ENCODE measurements around the gene ADRB2. TPM values are rescaled to one million over a fixed set of nuclear protein-coding genes. Genes with fewer than 3 reads are reported as not detected.

The ADRB2 gene
- total RNA-seq, 1 experiment from 2014 or later, result not detected

DNA sequence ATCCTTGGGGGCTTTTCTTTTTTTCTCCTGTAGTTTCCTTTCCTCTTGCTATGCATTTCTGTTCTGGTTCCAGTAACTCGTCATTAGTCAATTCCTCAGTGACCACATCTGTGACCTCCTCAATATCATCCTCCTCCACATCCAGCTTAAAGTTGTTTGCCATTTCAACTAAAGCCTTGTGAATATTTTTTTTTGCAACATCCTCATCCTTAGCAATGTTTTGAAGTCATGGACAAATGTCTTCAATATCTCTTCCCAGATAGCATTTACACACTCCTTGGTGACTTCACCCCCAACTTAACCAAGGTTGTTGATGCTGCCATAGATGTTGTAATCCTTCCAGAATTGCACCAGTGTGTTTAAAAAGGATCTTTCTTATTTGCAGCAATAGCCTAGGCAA, 14.7 kb upstream of the ADRB2 start:
- Mint-ChIP-seq H3K4me3 (ENCODE audit: unreplicated experiment) (no peak overlapping the region), H3K4me1 (ENCODE audit: low read depth, unreplicated experiment) (peaks cover 5% of the 10 kb centered on the region), H3K27me3 (ENCODE audit: insufficient read depth, unreplicated experiment) (peaks cover 27% of the 10 kb centered on the region), H3K27ac (ENCODE audit: unreplicated experiment) (no peak overlapping the region), H3K9me3 (ENCODE audit: unreplicated experiment) (no peaks in the 10 kb centered on the region), H3K36me3 (ENCODE audit: insufficient read depth, unreplicated experiment) (no peaks in the 10 kb centered on the region)
- H3K4me1 ChIP-seq, result peaks cover 7% of the 10 kb centered on the region
- H3K4me3 ChIP-seq (ENCODE audit: low read depth, low read length), result no peak overlapping the region
- H3K9me3 ChIP-seq, result no peaks in the 10 kb centered on the region
- peaks cover 3% of the 10 kb centered on the region; the same call in 1 of the 2 replicates for H3K27me3 ChIP-seq (replicated peaks; ENCODE audit: control insufficient read depth, insufficient read depth, low read length)
- intact Hi-C loops (cut with micrococcal nuclease; ENCODE audit: unreplicated experiment), result no loop called here
- BruUV-seq (replicated peaks), result no TSS peak
- ChIA-PET CTCF (no interaction called here), POLR2A (no interaction called here)
- no peak for DNase-seq
- TF ChIP-seq, protein P1, sequence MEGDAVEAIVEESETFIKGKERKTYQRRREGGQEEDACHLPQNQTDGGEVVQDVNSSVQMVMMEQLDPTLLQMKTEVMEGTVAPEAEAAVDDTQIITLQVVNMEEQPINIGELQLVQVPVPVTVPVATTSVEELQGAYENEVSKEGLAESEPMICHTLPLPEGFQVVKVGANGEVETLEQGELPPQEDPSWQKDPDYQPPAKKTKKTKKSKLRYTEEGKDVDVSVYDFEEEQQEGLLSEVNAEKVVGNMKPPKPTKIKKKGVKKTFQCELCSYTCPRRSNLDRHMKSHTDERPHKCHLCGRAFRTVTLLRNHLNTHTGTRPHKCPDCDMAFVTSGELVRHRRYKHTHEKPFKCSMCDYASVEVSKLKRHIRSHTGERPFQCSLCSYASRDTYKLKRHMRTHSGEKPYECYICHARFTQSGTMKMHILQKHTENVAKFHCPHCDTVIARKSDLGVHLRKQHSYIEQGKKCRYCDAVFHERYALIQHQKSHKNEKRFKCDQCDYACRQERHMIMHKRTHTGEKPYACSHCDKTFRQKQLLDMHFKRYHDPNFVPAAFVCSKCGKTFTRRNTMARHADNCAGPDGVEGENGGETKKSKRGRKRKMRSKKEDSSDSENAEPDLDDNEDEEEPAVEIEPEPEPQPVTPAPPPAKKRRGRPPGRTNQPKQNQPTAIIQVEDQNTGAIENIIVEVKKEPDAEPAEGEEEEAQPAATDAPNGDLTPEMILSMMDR (IDR thresholded peaks at IDR 0.05; ENCODE audit: insufficient read depth in 1 of 2, low read depth in 1 of 2, low read length in 1 of 2, severe bottlenecking in 1 of 2, unreplicated experiment in 1 of 2), result no peak
- H3K36me3 ChIP-seq (ENCODE audit: control insufficient read depth, insufficient read depth, low read length), result no peaks in the 10 kb centered on the region

DNA sequence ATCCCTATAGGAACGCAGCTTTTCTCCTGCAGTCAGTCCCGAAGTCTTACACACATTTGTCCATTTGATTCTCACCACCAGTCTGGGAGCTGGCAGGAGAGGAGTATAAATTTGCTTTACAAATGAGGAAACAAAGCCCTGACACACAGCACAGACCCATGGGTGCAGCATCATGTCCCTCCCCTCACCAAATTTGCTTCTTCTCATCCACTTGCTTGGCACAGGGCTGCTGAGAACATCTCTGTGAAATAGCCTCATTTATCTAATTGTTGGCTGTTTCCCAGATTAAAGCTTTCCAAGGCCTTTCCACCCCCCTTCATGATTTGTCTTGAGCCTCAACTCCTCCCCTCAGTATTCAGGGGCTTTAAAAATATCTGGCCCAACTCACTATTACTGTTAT, 11.3 kb upstream of the ADRB2 start:
- Mint-ChIP-seq H3K36me3 (ENCODE audit: insufficient read depth, unreplicated experiment) (no peaks in the 10 kb centered on the region), H3K9me3 (ENCODE audit: unreplicated experiment) (no peaks in the 10 kb centered on the region), H3K27ac (ENCODE audit: unreplicated experiment) (no peak overlapping the region), H3K4me3 (ENCODE audit: unreplicated experiment) (no peak overlapping the region), H3K27me3 (ENCODE audit: insufficient read depth, unreplicated experiment) (peaks cover 29% of the 10 kb centered on the region), H3K4me1 (ENCODE audit: low read depth, unreplicated experiment) (no peaks in the 10 kb centered on the region)
- no peaks in the 10 kb centered on the region for H3K4me1 ChIP-seq
- ChIA-PET POLR2A (no interaction called here), CTCF (no interaction called here)
- BruUV-seq (replicated peaks), result no TSS peak
- TF ChIP-seq, protein P1 (IDR thresholded peaks at IDR 0.05; ENCODE audit: insufficient read depth in 1 of 2, low read depth in 1 of 2, low read length in 1 of 2, severe bottlenecking in 1 of 2, unreplicated experiment in 1 of 2), result no peak
- H3K36me3 ChIP-seq (ENCODE audit: control insufficient read depth, insufficient read depth, low read length), result no peaks in the 10 kb centered on the region
- no peak overlapping the region for H3K4me3 ChIP-seq (ENCODE audit: low read depth, low read length)
- peaks cover 2% of the 10 kb centered on the region; the same call in 1 of the 2 replicates for H3K27me3 ChIP-seq (replicated peaks; ENCODE audit: control insufficient read depth, insufficient read depth, low read length)
- H3K9me3 ChIP-seq, result no peaks in the 10 kb centered on the region
- DNase-seq, result no peak
- intact Hi-C loops (cut with micrococcal nuclease; ENCODE audit: unreplicated experiment), result no loop called here

DNA sequence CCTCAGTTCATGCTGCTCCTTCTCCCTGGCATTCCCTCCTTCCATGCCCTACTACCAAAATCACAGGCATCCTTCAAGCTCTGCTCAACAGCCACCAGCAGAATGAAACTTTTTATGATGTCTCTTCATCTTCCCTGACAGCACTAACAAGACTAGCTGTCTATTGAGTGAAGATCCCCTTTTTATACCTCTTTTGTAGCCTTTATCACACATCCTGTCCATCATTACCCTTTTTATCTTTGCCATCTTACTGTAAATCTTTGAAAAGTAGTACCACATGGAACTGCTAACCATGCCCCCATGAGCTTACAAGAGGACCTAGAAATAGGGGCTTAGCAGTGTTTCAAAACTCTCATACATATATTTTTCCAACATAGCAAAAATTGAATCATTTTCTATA, 10.8 kb upstream of the ADRB2 start:
- Histone ChIP-seq H3K9me3 (no peaks in the 10 kb centered on the region), H3K36me3 (ENCODE audit: control insufficient read depth, insufficient read depth, low read length) (no peaks in the 10 kb centered on the region), H3K27me3 (replicated peaks; ENCODE audit: control insufficient read depth, insufficient read depth, low read length) (peaks cover 2% of the 10 kb centered on the region; the same call in 1 of the 2 replicates), H3K4me1 (no peaks in the 10 kb centered on the region), H3K4me3 (ENCODE audit: low read depth, low read length) (no peak overlapping the region)
- no peaks in the 10 kb centered on the region for H3K9me3 Mint-ChIP-seq (ENCODE audit: unreplicated experiment)
- TF ChIP-seq, protein P1 (IDR thresholded peaks at IDR 0.05; ENCODE audit: insufficient read depth in 1 of 2, low read depth in 1 of 2, low read length in 1 of 2, severe bottlenecking in 1 of 2, unreplicated experiment in 1 of 2), result no peak
- peaks cover 29% of the 10 kb centered on the region for H3K27me3 Mint-ChIP-seq (ENCODE audit: insufficient read depth, unreplicated experiment)
- no peak overlapping the region for H3K27ac Mint-ChIP-seq (ENCODE audit: unreplicated experiment)
- DNase-seq, result no peak
- BruUV-seq (replicated peaks), result no TSS peak
- intact Hi-C loops (cut with micrococcal nuclease; ENCODE audit: unreplicated experiment), result no loop called here
- H3K4me3 Mint-ChIP-seq (ENCODE audit: unreplicated experiment), result no peak overlapping the region
- ChIA-PET POLR2A (no interaction called here), CTCF (no interaction called here)
- no peaks in the 10 kb centered on the region for H3K36me3 Mint-ChIP-seq (ENCODE audit: insufficient read depth, unreplicated experiment)
- H3K4me1 Mint-ChIP-seq (ENCODE audit: low read depth, unreplicated experiment), result no peaks in the 10 kb centered on the region
